22Rv1 (cell line): ENCODE data around the gene PLSCR1.

Experiments used
- ZFX ChIP-seq: fragments of 450-650 bp; IDR thresholded peaks from 2 replicates; pipeline ENCODE4 v1.6.1; 2017; ENCODE audit warnings: antibody characterized with exemption, borderline replicate concordance
- TF ChIP-seq, protein P1 (sequence below): fragments of 450-650 bp; IDR thresholded peaks from 2 replicates; pipeline ENCODE4 v1.5.1; 2017; ENCODE audit warnings: mild to moderate bottlenecking

GRCh38 chr3:146532406-146532805, 12.0 kb downstream of the PLSCR1 start:
- TF ChIP-seq, protein P1, sequence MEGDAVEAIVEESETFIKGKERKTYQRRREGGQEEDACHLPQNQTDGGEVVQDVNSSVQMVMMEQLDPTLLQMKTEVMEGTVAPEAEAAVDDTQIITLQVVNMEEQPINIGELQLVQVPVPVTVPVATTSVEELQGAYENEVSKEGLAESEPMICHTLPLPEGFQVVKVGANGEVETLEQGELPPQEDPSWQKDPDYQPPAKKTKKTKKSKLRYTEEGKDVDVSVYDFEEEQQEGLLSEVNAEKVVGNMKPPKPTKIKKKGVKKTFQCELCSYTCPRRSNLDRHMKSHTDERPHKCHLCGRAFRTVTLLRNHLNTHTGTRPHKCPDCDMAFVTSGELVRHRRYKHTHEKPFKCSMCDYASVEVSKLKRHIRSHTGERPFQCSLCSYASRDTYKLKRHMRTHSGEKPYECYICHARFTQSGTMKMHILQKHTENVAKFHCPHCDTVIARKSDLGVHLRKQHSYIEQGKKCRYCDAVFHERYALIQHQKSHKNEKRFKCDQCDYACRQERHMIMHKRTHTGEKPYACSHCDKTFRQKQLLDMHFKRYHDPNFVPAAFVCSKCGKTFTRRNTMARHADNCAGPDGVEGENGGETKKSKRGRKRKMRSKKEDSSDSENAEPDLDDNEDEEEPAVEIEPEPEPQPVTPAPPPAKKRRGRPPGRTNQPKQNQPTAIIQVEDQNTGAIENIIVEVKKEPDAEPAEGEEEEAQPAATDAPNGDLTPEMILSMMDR: no peak
- no peak for TF ChIP-seq ZFX
